IMR-90 (cell line): ENCODE measurements around the gene ATP5F1D.

Source experiments
- BHLHE40 ChIP-seq: fragments of 150-350 bp; IDR thresholded peaks from 2 replicates; pipeline ENCODE4 v1.6.1; 2016; ENCODE audit warnings: mild to moderate bottlenecking, low read depth, low read length
- CEBPB ChIP-seq: IDR thresholded peaks from 2 replicates; pipeline ENCODE4 v1.6.1; 2012; ENCODE audit warnings: low read depth, low read length, improper control_type of control experiment
- MAZ ChIP-seq: IDR thresholded peaks from 2 replicates; pipeline ENCODE4 v1.6.1; 2012; ENCODE audit warnings: low read depth, mild to moderate bottlenecking, low read length, improper control_type of control experiment, moderate library complexity, borderline replicate concordance
- POLR2A ChIP-seq: IDR thresholded peaks from 2 replicates; pipeline ENCODE4 v1.6.1; 2012; ENCODE audit warnings: mild to moderate bottlenecking, low read depth, low read length
- RAD21 ChIP-seq: IDR thresholded peaks from 2 replicates; pipeline ENCODE4 v1.6.1; 2012; ENCODE audit warnings: low read length, improper control_type of control experiment
- TF ChIP-seq, protein P1 (sequence below): conservative IDR thresholded peaks from 2 replicates; pipeline ENCODE4 v1.5.1; 2012; ENCODE audit warnings: mild to moderate bottlenecking, low read depth, low read length, improper control_type of control experiment
- TF ChIP-seq, protein P2 (sequence below): fragments of 150-350 bp; IDR thresholded peaks from 2 replicates; pipeline ENCODE4 v1.6.1; 2017; ENCODE audit warnings: mild to moderate bottlenecking, antibody characterized with exemption, low read length, low read depth

DNA sequence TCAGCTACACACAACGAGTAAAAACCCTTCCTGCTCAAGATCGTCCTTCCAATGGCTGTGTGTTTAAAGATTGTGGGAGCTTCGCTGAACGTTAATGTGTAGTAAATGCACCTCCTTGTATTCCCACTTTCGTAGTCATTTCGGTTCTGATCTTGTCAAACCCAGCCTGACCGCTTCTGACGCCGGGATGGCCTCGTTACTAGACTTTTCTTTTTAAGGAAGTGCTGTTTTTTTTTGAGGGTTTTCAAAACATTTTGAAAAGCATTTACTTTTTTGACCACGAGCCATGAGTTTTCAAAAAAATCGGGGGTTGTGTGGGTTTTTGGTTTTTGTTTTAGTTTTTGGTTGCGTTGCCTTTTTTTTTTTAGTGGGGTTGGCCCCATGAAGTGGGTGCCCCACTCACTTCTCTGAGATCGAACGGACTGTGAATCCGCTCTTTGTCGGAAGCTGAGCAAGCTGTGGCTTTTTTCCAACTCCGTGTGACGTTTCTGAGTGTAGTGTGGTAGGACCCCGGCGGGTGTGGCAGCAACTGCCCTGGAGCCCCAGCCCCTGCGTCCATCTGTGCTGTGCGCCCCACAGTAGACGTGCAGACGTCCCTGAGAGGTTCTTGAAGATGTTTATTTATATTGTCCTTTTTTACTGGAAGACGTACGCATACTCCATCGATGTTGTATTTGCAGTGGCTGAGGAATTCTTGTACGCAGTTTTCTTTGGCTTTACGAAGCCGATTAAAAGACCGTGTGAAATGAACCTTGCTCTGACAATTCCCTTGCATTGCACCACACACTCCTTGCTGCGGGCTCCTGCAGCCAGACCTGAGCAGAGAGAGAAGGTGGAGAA is 31.1 kb downstream of the ATP5F1D start:
- TF ChIP-seq, protein P1, sequence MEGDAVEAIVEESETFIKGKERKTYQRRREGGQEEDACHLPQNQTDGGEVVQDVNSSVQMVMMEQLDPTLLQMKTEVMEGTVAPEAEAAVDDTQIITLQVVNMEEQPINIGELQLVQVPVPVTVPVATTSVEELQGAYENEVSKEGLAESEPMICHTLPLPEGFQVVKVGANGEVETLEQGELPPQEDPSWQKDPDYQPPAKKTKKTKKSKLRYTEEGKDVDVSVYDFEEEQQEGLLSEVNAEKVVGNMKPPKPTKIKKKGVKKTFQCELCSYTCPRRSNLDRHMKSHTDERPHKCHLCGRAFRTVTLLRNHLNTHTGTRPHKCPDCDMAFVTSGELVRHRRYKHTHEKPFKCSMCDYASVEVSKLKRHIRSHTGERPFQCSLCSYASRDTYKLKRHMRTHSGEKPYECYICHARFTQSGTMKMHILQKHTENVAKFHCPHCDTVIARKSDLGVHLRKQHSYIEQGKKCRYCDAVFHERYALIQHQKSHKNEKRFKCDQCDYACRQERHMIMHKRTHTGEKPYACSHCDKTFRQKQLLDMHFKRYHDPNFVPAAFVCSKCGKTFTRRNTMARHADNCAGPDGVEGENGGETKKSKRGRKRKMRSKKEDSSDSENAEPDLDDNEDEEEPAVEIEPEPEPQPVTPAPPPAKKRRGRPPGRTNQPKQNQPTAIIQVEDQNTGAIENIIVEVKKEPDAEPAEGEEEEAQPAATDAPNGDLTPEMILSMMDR = no peak
- no peak for TF ChIP-seq MAZ
- TF ChIP-seq RAD21 = no peak
- TF ChIP-seq POLR2A = no peak
- no peak for TF ChIP-seq CEBPB
- TF ChIP-seq BHLHE40 = no peak
- TF ChIP-seq, protein P2, sequence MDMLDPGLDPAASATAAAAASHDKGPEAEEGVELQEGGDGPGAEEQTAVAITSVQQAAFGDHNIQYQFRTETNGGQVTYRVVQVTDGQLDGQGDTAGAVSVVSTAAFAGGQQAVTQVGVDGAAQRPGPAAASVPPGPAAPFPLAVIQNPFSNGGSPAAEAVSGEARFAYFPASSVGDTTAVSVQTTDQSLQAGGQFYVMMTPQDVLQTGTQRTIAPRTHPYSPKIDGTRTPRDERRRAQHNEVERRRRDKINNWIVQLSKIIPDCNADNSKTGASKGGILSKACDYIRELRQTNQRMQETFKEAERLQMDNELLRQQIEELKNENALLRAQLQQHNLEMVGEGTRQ = no peak
